GM18505 (cell line): ENCODE measurements around the gene ARMC3.

Experiments
- ATAC-seq: cut with Tn5 transposase; IDR thresholded peaks from one replicate; pipeline ENCODE4 v1.9.1; 2021; ENCODE audit not compliant: unreplicated experiment
- POLR2A ChIP-seq: IDR thresholded peaks from 4 replicates; pipeline ENCODE4 v1.6.1; 2011; ENCODE audit warnings: borderline replicate concordance; ENCODE audit not compliant: insufficient read depth, insufficient read length; ENCODE audit errors: extremely low read depth

Gene ARMC3

GRCh38 chr10:22959292-22959691 is 31.4 kb downstream of the ARMC3 start:
- ATAC-seq, result no peak
- no peak for TF ChIP-seq POLR2A

- ATAC-seq, result no peak
- no peak for TF ChIP-seq POLR2A
Measured at GRCh38 chr10:22959950-22960349, 32.1 kb downstream of the ARMC3 start.

GRCh38 chr10:22962817-22963216 is 35.0 kb downstream of the ARMC3 start:
- peak; percentile 73 for ATAC-seq
- TF ChIP-seq POLR2A, result no peak

- ATAC-seq, result no peak
Measured at GRCh38 chr10:22969704-22970103, 41.9 kb downstream of the ARMC3 start.

GRCh38 chr10:22976534-22976933 is 48.7 kb downstream of the ARMC3 start:
- no peak for ATAC-seq
- no peak for TF ChIP-seq POLR2A

More at GRCh38 chr10:22969704-22970103, 41.9 kb downstream of the ARMC3 start:
- no peak for TF ChIP-seq POLR2A

GRCh38 chr10:22977751-22978150 is 49.9 kb downstream of the ARMC3 start:
- TF ChIP-seq POLR2A, result no peak
- ATAC-seq, result no peak

- TF ChIP-seq POLR2A, result no peak
- ATAC-seq, result no peak
Measured at GRCh38 chr10:22978287-22978686, 50.4 kb downstream of the ARMC3 start.

GRCh38 chr10:22978918-22979317 is 51.1 kb downstream of the ARMC3 start:
- TF ChIP-seq POLR2A, result no peak
- ATAC-seq, result no peak

- ATAC-seq, result no peak
- TF ChIP-seq POLR2A, result no peak
Measured at GRCh38 chr10:22980822-22981221, 53.0 kb downstream of the ARMC3 start.

- TF ChIP-seq POLR2A, result no peak
- ATAC-seq, result no peak
Measured at GRCh38 chr10:22984066-22984465, 56.2 kb downstream of the ARMC3 start.

- TF ChIP-seq POLR2A, result no peak
- no peak for ATAC-seq
Measured at GRCh38 chr10:22986771-22987542, 59.1 kb downstream of the ARMC3 start.

GRCh38 chr10:22988581-22989360 is 60.9 kb downstream of the ARMC3 start:
- no peak for ATAC-seq
- no peak for TF ChIP-seq POLR2A

- no peak for TF ChIP-seq POLR2A
- no peak for ATAC-seq
Measured at GRCh38 chr10:22990443-22990842, 62.6 kb downstream of the ARMC3 start.

- peak; percentile 60 for ATAC-seq
- TF ChIP-seq POLR2A, result no peak
Measured at GRCh38 chr10:22992075-22992474, 64.2 kb downstream of the ARMC3 start.

GRCh38 chr10:22992621-22993020 is 64.8 kb downstream of the ARMC3 start:
- no peak for TF ChIP-seq POLR2A
- no peak for ATAC-seq

GRCh38 chr10:22993314-22993713 is 65.5 kb downstream of the ARMC3 start:
- no peak for ATAC-seq
- no peak for TF ChIP-seq POLR2A
